GM12878 (cell line): ENCODE results near the gene THUMPD3.

Experiments
- EZH2 ChIP-seq: IDR thresholded peaks from 2 replicates; pipeline ENCODE4 v1.6.1; 2012; ENCODE audit warnings: low read depth, mild to moderate bottlenecking, control low read depth, inconsistent platforms, low read length, borderline replicate concordance; ENCODE audit not compliant: control insufficient read depth
- POLR2A ChIP-seq: IDR thresholded peaks from 2 replicates; pipeline ENCODE4 v1.6.1; 2011; ENCODE audit warnings: low read depth, mild to moderate bottlenecking, low read length

- no peak for TF ChIP-seq POLR2A
- no peak for TF ChIP-seq EZH2
Observed at GRCh38 chr3:9400616-9401015, 37.8 kb downstream of the THUMPD3 start.
